Renal pelvis (tissue), 12 donors: Measurements from ENCODE around the gene FAM228B. TPM values are rescaled to one million over a fixed set of nuclear protein-coding genes. Genes with fewer than 3 reads are reported as not detected.
A peak's percentile ranks its signal among the peaks of the same experiment; 100 is the strongest.
"Not testable (repeated sequence)": the region's sequence is repeated elsewhere in the genome, so short reads cannot be mapped to it uniquely, and the experiment has no call there.

Source experiments
- DNase-seq: peaks from one replicate; pipeline ENCODE4 v3.0.0-alpha.2; 2013
- long read RNA-seq, 16 experiments: transcript quantifications; one replicate each; lab custom pipeline, GENCODE V29; 2026
- polyA plus RNA-seq, 3 donors: library from polyadenylated mRNA; unstranded; fragments of 120-200 nt; gene quantifications; one replicate each; pipeline ENCODE4 v1.2.1, GENCODE V29; 2013; ENCODE audit not compliant: insufficient read length in 3 of 3

The FAM228B gene
- polyA plus RNA-seq, result 10 to 100 TPM; 20.7 to 34.0 (median 28.6) TPM
- long read RNA-seq, donor 1, result 0 reads
- long read RNA-seq, donor 2, partial matches to known transcripts, result 5 of 5 reads
- long read RNA-seq, donor 2, other reads (novel, unspliced or antisense), result 0 of 5 reads
- long read RNA-seq, donor 3, partial matches to known transcripts, result 0 of 2 reads
- long read RNA-seq, donor 3, other reads (novel, unspliced or antisense), result 0 of 2 reads
- long read RNA-seq, donor 4, partial matches to known transcripts, result 0 of 1 reads
- long read RNA-seq, donor 4, other reads (novel, unspliced or antisense), result 0 of 1 reads
- long read RNA-seq, donor 5, partial matches to known transcripts, result 5 of 6 reads
- long read RNA-seq, donor 5, other reads (novel, unspliced or antisense), result 0 of 6 reads
- long read RNA-seq, donor 6, result 0 reads
- long read RNA-seq, donor 7, partial matches to known transcripts, result 0 of 1 reads
- long read RNA-seq, donor 7, other reads (novel, unspliced or antisense), result 0 of 1 reads
- long read RNA-seq, donor 8, result 0 reads
- long read RNA-seq, donor 9, result 0 reads
- long read RNA-seq, donor 10, partial matches to known transcripts, result 0 of 2 reads
- long read RNA-seq, donor 10, other reads (novel, unspliced or antisense), result 0 of 2 reads
- long read RNA-seq, donor 11, partial matches to known transcripts, result 0 of 1 reads
- long read RNA-seq, donor 11, other reads (novel, unspliced or antisense), result 0 of 1 reads
- long read RNA-seq, donor 12, result 0 reads
- long read RNA-seq, donor 13, partial matches to known transcripts, result 0 of 1 reads
- long read RNA-seq, donor 13, other reads (novel, unspliced or antisense), result 0 of 1 reads
- long read RNA-seq, donor 14, result 0 reads
- long read RNA-seq, donor 15, partial matches to known transcripts, result 8 of 9 reads
- long read RNA-seq, donor 15, other reads (novel, unspliced or antisense), result 0 of 9 reads
- long read RNA-seq, donor 16, partial matches to known transcripts, result 0 of 2 reads
- long read RNA-seq, donor 16, other reads (novel, unspliced or antisense), result 0 of 2 reads

DNA sequence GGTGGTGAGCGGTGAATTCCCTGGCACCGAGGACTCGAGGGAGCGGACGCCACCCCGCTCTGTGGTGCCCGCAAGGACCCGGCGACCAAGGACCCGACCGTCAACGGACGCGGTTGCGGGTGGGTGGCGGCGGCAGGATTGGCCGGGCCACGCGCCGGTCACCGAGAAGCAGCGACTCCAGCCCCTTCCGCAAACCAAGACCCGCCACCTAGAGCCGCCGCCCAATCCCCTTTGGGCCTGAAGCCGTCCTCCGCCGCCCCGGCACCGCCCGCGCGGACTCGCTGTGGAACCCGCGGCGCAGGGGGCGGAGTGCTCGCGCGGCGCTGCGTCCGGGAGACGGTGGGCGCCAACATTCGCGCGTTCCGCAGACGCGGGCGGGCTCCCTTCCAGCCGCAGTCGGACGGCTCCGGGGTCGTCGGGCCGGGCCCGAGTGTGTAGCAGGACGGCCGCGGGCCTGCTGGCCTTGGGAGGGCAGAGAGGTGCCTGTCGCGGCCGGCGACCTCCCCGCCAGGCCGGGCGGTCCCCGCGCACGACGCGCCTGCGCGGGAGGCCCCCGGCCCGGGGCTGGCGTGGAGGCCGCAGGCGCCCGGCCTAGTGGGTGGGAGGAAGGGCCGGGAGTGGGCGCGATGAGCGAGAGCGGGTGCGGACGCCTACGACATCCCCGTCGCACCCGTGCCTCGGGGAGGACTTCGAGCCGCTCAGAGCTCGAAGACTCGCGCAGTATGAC lies at the start of gene FAM228B, which contains the start of gene PFN4:
TSS of gene FAM228B (plus strand) at position 275 of the 727 bp plus-strand sequence. CDS start 893 bp downstream, outside the sequence.
TSS of gene PFN4 (minus strand) at position 140 of the 727 bp plus-strand sequence. CDS start 799 bp downstream, outside the sequence.
- DNase-seq, result peak; percentile 87

DNA sequence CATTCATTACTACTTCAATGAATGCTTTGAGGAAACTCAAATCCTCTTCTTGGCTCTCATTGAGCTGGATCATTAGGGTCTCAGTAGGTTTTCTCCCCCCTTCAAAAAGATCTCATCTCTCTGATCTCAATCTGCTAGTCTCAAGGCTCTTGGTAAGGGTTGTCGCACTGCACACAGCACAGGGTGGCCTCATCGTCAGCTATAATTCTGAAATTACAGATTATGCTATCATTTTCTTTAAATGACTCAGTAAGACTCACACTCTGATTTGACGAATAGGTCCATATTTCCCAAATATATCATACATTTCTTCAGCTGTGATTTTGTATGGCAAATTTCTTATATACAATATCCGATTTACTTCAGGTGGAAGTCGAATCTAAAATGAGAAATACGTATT lies 49.5 kb upstream of the FAM228B start:
- no peak for DNase-seq

DNA sequence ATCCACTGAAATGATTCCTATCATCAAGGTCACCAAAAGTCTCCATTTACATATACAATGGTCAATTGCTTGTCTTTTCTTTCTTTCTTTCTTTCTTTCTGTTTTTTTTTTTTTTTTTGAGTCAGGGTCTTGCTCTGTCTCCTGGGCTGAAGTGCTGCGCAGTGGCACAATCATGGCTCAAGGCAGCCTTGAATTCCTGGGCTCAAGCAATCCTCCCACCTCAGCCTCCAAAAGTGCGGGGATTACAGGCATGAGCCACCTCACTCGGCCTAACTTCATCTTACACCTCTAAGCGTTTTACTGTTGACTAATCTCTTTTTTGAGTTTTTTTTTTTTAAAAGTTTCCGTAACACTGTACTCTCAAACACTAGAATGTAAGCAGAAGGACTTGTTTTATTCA lies 48.0 kb upstream of the FAM228B start:
- DNase-seq, result no peak

DNA sequence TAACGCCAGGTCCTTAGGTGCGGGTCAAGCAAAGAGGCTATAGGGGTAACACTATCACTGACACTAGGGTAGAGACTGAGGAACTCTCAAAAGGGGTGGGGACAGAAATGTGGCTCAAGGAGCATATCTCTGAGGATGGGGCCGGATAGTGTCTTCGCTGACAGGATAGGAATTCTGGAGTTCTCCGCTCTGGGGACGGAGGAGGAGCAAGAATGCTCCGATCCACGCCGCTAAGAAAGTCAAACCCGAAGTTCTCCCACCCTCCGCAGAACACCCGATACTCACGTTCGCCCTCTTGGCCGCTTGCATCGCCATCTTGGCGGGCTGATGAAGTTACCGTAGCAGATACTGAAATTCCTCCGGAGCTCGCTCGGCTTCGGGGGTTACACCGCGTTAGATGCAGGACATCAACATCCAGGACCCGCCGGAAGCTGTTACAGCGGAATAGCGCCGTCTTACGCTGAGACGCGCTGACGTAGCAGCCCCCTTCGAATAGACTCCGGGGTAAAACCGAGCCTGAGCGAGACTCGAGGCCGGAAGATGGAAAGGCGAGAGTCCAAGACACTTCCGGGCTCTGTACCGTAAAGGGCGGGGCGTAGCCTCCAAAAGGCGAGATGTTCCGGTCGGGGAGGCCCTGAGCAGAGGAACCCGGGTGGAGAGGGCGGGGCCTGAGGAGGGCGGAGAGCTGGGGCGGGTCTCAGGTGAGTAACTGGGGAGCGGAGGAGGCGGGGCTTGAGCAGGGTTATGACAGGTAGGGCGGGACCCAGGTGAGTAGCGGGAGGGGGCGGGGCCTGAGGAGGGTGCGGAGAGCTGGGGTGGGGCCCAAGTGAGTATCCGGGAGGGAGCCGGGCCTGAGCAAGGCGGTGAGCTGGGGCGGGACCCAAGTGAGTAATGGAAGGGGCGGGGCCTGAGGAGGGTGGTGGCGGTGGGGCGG lies 47.1 kb upstream of the FAM228B start, which contains the start of gene SF3B6:
TSS of gene SF3B6 (minus strand) at position 412 of the 934 bp plus-strand sequence. CDS start at position 315, 97 bp downstream.
- peak; percentile 99 for DNase-seq

DNA sequence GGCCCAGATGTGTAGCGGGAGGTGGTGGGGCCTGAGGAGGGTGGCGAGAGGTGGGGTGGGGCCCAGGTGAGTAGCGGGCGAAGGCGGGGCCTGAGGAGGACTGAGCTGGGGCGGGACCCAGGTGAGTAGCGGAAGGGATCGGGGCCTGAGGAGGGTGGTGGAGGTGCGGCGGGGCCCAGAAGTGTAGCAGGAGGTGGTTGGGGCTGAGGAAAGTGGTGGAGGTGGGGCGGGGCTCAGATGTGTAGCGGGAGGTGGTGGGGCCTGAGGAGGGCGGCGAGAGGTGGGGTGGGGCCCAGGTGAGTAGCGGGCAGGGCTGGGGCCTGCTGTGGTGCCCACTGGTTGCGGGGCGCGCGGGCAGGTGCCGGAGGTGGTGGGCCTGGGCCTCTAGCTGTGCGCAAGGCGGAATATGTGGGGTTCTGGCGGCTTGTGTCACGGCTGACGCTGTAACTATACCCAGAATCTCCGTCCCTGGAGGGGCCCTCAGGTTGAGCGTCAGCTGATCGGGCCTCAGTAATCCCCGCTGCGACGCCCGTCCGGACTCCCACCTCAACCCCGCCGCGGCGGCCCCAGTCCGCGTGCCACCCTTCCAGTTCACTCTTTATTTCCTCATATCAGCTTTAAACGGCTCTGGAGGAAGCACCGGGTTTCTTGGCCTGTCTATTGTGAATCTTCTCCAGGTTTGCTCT lies 46.3 kb upstream of the FAM228B start:
- no peak for DNase-seq

DNA sequence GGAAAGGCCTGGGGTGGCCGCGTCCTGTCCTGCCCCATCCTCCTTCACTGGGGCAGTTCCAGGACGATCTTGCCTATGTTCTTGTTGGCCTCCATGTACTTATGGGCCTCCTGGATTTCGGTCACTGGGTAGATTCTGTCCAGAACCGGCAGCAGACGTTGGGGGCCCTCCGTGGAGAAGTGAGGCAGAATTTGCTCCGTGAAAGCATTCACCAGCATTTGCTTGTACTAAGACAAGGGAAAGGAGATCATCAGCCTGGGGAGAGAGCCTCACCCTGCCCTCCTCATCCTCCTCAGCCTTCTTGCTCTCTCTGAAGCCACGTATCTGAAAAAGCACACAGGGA lies 45.8 kb upstream of the FAM228B start:
- DNase-seq, result no peak

DNA sequence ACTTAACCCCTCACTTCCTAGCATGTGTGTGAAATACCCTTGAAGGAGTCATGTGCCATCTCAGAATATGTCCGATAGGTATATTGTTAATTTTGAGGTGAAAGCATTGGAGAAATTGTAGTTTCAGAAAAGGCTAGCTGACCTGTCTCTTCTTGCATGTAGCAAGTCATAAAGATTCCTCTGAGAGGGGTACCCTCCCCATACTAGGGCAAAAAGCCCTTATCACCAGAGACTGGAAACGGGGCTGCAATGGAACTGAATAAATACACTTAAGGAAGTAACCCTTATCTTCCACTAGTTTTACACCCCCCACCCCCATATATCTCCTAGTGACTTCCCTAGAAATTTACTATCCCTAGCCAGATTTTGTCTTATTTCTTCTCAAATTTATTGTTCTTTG lies 45.4 kb upstream of the FAM228B start:
- DNase-seq, result no peak

DNA sequence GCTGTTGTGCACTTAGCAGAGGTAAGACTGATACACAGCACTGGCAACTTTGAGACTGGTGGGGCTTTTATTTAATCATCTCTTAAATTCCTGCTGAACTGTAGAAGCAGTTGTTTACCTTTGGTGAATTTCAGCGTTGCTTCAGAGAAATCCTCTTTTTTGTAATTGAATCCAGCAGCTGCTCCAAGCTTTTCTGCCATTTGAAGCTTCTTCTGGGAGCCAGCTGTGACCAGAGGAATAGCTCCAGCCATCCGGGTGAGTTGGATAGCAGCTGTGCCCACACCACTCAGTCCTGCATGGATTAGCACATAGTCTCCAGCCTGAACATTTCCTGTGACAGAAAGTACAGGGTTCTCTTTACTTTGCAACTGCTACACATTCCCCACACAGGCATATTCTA lies 42.6 kb upstream of the FAM228B start:
- DNase-seq, result no peak

DNA sequence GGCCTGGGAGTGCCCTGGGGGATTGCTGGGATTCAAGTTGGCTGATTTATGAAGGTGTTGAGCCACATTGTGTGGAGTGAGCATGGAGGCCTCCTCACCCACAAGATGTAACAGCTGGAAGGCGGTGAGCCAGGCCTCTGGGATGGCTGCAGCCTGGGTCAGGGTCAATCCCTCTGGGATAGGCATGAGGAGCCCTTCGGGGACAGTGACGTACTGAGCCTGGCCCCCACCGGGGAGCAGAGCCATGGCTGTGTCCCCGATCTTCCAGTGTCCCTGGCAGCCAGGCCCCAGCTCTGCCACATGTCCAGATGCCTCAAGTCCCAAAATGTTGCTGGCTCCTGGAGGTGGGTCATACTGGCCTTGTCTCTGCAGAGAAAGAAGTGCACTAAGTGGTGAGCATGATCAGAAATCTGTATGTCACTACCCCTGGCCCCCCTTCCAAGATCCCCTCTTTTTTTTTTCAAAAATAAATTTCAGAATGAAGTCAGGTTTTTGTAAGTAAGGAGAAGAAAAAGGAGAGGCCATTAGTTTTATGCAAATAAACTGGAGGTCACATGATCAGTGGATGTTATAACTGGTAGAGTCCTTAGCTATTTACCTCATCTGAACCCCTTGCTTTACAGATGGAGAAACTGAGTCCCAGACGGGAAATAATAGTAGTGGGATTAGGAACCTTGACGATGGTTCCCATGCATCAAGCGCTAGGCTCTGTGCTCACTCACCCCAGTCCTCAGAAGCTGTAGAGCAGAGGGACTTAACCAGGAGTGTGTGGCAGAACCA lies 40.3 kb upstream of the FAM228B start:
- DNase-seq, result no peak

DNA sequence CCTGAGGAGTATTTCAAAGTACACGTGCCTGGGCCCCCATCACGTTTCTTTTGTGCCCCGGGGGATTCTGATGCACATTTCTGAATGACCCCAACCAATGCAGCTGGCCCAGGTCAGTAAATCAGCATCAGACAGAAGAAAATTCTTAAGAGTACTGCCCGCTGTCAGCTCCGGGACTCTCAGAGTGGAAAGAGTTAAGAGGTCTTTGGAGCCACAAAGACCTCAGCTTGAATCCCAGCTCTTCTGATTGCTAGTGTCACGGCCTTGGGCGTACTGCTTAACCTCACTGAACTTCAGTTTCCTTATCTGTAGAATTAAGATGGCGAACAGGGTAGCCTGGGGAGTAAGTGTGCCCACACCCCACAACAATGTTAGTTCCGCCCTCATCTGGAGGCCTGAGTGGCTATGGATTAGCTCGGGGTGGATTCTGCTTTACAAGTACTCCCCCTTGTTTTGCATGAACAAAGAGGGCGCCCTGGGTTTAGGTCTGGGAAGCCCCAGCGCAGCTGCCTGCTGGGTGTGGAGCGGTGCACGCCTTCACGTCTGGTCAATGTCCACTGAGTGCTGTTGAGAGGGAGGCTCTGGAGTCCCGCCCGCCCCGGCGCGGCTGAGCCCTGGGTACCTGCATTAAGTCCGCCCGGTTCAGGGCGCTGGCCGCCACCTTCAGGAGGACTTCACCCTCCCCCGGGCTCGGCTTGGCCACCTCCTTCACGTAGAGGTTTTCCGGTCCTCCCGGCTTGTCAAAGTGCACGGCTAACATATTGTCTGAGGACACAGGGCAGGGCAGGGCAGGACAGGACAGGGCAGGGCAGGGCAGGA lies 39.5 kb upstream of the FAM228B start:
- peak; percentile 82 for DNase-seq

DNA sequence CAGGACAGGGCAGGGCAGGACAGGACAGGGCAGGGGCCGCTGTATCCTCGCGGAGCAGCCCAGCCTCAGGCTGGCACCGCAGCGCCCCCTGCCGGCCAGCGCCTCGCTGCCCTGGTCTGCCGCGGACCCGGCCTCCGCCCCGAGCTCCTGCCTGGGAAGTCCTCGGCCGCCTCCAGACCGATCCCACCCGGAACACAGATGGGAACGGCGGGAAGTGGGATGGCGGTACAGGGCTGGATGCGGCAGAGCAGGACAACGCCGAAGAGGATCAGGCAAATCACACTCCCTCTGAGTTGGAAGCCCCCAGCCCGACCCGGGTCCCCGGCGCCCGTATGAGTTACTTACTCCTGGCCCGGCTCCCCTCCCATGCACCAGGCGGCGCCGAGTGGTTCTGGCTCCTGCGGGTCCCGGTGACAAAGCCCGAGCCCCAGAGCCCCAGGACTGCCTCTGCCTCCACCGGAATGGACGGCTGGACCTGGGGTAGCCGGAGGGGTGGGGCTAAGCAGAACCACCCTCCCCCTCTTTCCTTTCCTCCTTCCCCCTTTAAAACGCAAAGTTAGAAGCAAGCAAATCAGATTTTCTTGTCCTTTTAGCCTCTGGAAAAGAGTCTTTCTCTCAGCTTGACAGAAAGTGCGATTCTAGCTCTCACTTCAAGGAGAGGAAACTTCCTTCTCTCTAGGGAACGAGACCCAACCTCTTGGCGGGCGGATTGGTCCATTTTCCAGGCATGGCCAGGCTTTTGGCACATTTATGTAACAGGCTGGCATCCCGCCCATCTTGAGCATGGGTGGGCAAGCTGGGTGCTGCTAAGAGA lies 38.7 kb upstream of the FAM228B start, which contains the start of gene TP53I3:
TSS of gene TP53I3 (minus strand) at position 449 of the 814 bp plus-strand sequence. CDS start 508 bp downstream, outside the sequence.
- DNase-seq, result peak; percentile 91

DNA sequence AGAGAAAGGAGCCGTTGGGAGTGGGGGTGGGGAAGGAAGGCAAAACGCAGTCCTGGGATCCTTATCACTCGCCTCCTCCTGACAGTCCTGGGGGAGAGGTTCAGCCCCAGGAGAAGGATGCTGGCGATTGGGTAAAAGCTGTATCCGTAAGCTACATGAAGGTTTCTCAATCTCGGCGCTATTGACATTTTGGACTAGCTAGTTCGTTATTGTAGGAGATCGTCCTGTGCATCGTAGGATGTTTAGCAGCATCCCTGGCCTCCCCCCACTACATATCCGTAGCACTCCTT lies 38.1 kb upstream of the FAM228B start:
- no peak for DNase-seq

DNA sequence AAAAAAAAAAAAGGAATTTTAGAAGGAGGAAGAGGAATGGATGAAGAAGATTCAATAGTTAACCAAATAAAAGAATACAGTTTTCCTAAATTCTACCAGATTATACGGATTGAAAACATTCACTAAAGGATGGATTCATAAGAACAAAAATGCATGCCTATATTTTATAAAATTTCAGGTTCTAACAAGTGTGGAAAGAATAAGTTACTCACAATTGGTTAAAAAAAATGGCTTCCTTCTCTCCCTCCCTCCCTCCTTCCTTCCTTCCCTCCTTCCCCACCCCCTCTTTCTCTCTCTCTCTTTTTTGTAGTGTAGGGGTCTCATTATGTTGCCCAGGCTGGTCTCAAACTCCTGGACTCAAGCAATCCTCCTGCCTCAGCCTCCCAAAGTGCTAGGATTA lies 37.0 kb upstream of the FAM228B start:
- no peak for DNase-seq

DNA sequence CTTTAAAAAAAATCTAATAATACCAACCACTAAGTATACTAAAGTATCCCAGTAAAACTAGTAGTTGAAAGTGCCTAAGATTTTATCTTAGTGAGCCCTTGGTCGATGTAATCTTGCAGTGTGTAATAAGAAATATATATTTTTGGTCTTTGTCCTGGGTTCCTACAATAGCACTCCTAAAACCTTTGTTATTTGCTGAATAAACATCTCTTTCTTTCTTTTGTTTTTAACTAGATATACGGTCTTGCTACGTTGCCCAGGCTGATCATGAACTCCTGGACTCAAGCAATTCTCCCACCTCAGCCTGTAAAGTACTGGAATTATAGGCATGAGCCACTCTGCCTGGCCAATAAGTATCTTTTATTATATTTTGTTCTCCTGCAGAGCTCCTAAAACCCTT lies 36.2 kb upstream of the FAM228B start:
- DNase-seq, result no peak

DNA sequence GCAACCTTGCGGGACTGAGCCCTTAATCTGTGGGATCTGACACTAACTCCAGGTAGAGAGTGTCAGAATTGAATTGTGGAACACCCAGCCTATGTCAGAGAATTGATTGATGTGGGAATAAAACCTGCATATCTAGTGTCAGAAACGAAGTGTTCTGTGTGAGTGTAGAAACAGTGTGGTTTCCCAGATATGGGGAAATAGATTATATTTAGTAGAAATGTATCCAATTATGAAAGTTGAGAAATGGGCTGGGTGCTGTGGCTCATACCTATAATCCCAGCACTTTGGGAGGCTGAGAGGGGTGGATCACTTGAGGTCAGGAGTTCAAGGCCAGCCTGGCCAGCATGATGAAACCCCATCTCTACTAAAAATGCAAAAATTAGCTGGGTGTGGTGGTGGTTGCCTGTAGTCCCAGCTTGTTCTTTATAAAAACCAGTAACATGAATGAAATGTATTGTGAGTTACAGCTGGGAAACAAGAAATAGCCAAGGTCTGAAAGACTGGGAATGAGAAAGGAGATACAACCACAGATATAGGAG lies 34.4 kb upstream of the FAM228B start:
- no peak for DNase-seq

DNA sequence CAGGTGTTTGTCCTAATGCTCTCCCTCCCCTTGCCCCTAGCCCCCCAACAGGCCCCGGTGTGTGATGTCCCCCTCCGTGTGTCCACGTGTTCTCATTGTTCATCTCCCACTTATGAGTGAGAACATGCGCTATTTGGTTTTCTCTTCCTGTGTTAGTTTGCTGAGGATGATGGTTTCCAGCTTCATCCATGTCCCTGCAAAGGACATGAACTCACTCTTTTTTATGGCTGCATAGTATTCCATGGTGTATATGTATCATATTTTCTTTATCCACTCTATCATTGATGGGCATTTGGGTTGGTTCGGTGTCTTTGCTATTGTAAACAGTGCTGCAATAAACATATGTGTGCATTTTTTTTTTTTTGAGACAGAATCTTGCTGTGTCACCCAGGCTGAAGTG lies 30.0 kb upstream of the FAM228B start:
- DNase-seq, result not testable (repeated sequence)

DNA sequence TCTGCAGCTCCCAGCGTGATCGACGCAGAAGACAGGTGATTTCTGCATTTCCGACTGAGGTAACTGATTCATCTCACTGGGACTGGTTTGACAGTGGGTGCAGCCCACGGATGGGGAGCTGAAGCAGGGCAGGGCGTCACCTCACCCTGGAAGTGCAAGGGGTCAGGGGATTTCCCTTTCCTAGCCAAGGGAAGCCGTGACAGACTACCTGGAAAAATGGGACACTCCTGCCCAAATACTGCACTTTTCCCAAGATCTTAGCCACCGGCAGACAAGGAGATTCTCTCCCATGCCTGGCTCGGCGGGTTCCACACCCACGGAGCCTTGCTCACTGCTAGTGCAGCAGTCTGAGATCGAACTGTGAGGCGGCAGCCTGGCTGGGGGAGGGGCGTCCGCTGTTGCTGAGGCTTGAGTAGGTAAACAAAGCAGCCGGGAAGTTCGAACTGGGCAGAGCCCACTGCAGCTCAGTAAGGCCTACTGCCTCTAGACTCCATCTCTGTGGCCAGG lies 28.0 kb upstream of the FAM228B start:
- not testable (repeated sequence) for DNase-seq
